HepG2 (cell line): Measurements from ENCODE around the gene PCSK5. TPM values are rescaled to one million over a fixed set of nuclear protein-coding genes. Genes with fewer than 3 reads are reported as not detected.

Experiments used
- ATAC-seq: fragments of 200-7000 bp; cut with Tn5 transposase; 3 replicates; pipeline ENCODE4 v1.9.1; 2020; ENCODE audit warnings: mild to moderate bottlenecking, moderate library complexity
- BruUV-seq: library from RNA; stranded (reverse); fragments of 400-500 nt; replicated peaks from 2 replicates; lab custom pipeline; 2021; lab: Mats Ljungman, UMichigan
- CTCF ChIA-PET: fragments of 300-600 bp; formaldehyde crosslinking; extraction: SDS; loops from one replicate; lab custom pipeline; 2021; ENCODE audit warnings: low total read pairs, inconsistent platforms, low intra/inter-chr PET ratio; lab: Yijun Ruan, JAX
- POLR2A ChIA-PET: fragments of 350-600 bp; sonication (Branson Sonifier 250); formaldehyde crosslinking; loops from one replicate; lab custom pipeline; 2020; ENCODE audit warnings: antibody characterized with exemption, inconsistent platforms; lab: Yijun Ruan, JAX
- DNase-seq: peaks from one replicate; pipeline ENCODE4 v3.0.0-alpha.2; 2015; ENCODE audit warnings: low spot score
- FAIRE-seq: peaks from 3 replicates; lab custom pipeline; 2011; peaks lifted over from hg19 to GRCh38; lab: Jason Lieb, UNC
- H2AFZ ChIP-seq: one replicate; pipeline ENCODE4 v1.6.1; 2011; ENCODE audit warnings: low read length, inconsistent platforms
- H3K27ac ChIP-seq: fragments of 300-600 bp; 3 replicates; pipeline ENCODE4 v1.8.0; 2011; ENCODE audit warnings: mixed run types, mild to moderate bottlenecking, mixed read lengths, low read length, inconsistent platforms; ENCODE audit not compliant: insufficient read depth; ENCODE audit errors: extremely low read length
- H3K27me3 ChIP-seq, 2 experiments: fragments of 200-600 bp in 1 of 2; 2 replicates in 1 of 2; 3 replicates in 1 of 2; pipeline versions ENCODE4 v1.6.0 to v1.8.0; 2011; ENCODE audit warnings: low read length in 2 of 2, mild to moderate bottlenecking in 2 of 2, moderate library complexity in 2 of 2, inconsistent platforms in 1 of 2; ENCODE audit not compliant: insufficient read depth in 2 of 2, control insufficient read depth in 1 of 2
- H3K36me3 ChIP-seq, 2 experiments: fragments of 200-600 bp in 1 of 2; replicated peaks in 1 of 2; 2 replicates in 1 of 2; 3 replicates in 1 of 2; pipeline versions ENCODE4 v1.5.1 to v1.8.0; 2011; ENCODE audit warnings: low read length in 2 of 2, inconsistent platforms in 1 of 2; ENCODE audit not compliant: insufficient read depth in 2 of 2, control insufficient read depth in 1 of 2
- H3K4me1 ChIP-seq: 2 replicates; pipeline ENCODE4 v1.5.1; 2012; ENCODE audit warnings: low read length, inconsistent platforms; ENCODE audit not compliant: insufficient read depth
- H3K4me2 ChIP-seq: 2 replicates; pipeline ENCODE4 v1.6.0; 2011; ENCODE audit warnings: low read depth, low read length, inconsistent platforms
- H3K4me3 ChIP-seq, 3 experiments: fragments of 200-600 bp in 1 of 3; sonication (generic), shearing (Covaris generic) in 1 of 3; replicated peaks in 1 of 3; 2 replicates each; pipeline ENCODE4 v1.5.1; 2011 to 2016; ENCODE audit warnings: low read length in 3 of 3, inconsistent platforms in 2 of 3, low read depth in 2 of 3, mild to moderate bottlenecking in 2 of 3, control low read depth in 1 of 3, mixed read lengths in 1 of 3; ENCODE audit not compliant: insufficient read depth in 1 of 3
- H3K79me2 ChIP-seq: one replicate; pipeline ENCODE4 v1.6.1; 2011; ENCODE audit warnings: low read length, inconsistent platforms; ENCODE audit not compliant: insufficient read depth
- H3K9ac ChIP-seq: 2 replicates; pipeline ENCODE4 v1.6.0; 2011; ENCODE audit warnings: mild to moderate bottlenecking, low read depth, low read length, inconsistent platforms; ENCODE audit not compliant: insufficient read depth
- H3K9me3 ChIP-seq: 2 replicates; pipeline ENCODE4 v1.5.1; 2012; ENCODE audit warnings: mild to moderate bottlenecking, low read length
- H4K20me1 ChIP-seq: 2 replicates; pipeline ENCODE4 v1.6.0; 2011; ENCODE audit warnings: inconsistent platforms, mild to moderate bottlenecking, low read length, moderate library complexity; ENCODE audit not compliant: insufficient read depth
- BHLHE40 ChIP-seq: IDR thresholded peaks from 2 replicates; pipeline ENCODE4 v1.6.1; 2011; ENCODE audit warnings: low read length, improper control_type of control experiment
- GPN1 ChIP-seq: sonication (generic); formaldehyde crosslinking; IDR thresholded peaks from 2 replicates; pipeline ENCODE4 v1.5.1; 2020; ENCODE audit warnings: missing genetic modification reagents, borderline replicate concordance
- NFE2L1 ChIP-seq: sonication (generic); formaldehyde crosslinking; IDR thresholded peaks from 2 replicates; pipeline ENCODE4 v1.4.0; 2020; ENCODE audit warnings: missing genetic modification reagents, mild to moderate bottlenecking, borderline replicate concordance
- POGZ ChIP-seq: sonication (generic); formaldehyde crosslinking; IDR thresholded peaks from 2 replicates; pipeline ENCODE4 v1.4.0; 2020; ENCODE audit warnings: mild to moderate bottlenecking, missing genetic modification reagents
- SMARCC2 ChIP-seq: fragments of 450-650 bp; IDR thresholded peaks from 2 replicates; pipeline ENCODE4 v1.6.1; 2017; ENCODE audit warnings: antibody characterized with exemption, mild to moderate bottlenecking
- ZFY ChIP-seq: sonication (generic); formaldehyde crosslinking; IDR thresholded peaks from 2 replicates; pipeline ENCODE4 v1.4.0; 2020; ENCODE audit warnings: missing genetic modification reagents
- ZNF264 ChIP-seq: sonication (generic); formaldehyde crosslinking; IDR thresholded peaks from 2 replicates; pipeline ENCODE4 v1.4.0; 2020; ENCODE audit warnings: missing genetic modification reagents
- ZNF878 ChIP-seq: sonication (generic); formaldehyde crosslinking; IDR thresholded peaks from 2 replicates; pipeline ENCODE4 v1.8.1; 2023; ENCODE audit warnings: mild to moderate bottlenecking, missing genetic modification reagents, moderate library complexity
- ZSCAN22 ChIP-seq: sonication (generic); formaldehyde crosslinking; IDR thresholded peaks from 2 replicates; pipeline ENCODE4 v1.4.0; 2020; ENCODE audit warnings: mild to moderate bottlenecking, missing genetic modification reagents
- ZSCAN25 ChIP-seq: sonication (generic); formaldehyde crosslinking; IDR thresholded peaks from 2 replicates; pipeline ENCODE4 v1.8.0; 2022; ENCODE audit warnings: mild to moderate bottlenecking, missing genetic modification reagents
- WGBS: methylation state at CpG from one replicate; pipeline ENCODE4 v1.1.6; 2017; ENCODE audit warnings: low lambda C conversion rate; 5-methylcytosine and 5-hydroxymethylcytosine counted together
- in situ Hi-C: cut with HindIII; loops from 2 replicates; pipeline ENCODE4 v1.10.0; 2017; ENCODE audit warnings: low pct_unique_long_range_greater_than_20kb; ENCODE audit not compliant: extremely low pct_ligation_motif_present
- intact Hi-C: fragments of 100-400 bp; cut with micrococcal nuclease; formaldehyde crosslinking; loops from one replicate; pipeline ENCODE4 v1.10.0; 2022; ENCODE audit not compliant: unreplicated experiment
- polyA plus RNA-seq, 8 experiments: library from polyadenylated mRNA; depleted of rRNA in 3 of 8; stranded (reverse) in 7 of 8; unstranded in 1 of 8; fragments of >200 nt; fragmentation: Illumina TruSeq in 4 of 8; extraction: Trizol in 4 of 8; gene quantifications; 2 replicates each; pipeline versions ENCODE4 v1.2.1 to v1.2.3, GENCODE V29; 2011 to 2016; ENCODE audit warnings: low read depth in 4 of 8, missing spikeins in 1 of 8, mixed read lengths in 1 of 8; ENCODE audit not compliant: insufficient read depth in 1 of 8
- total RNA-seq, 5 experiments: library from RNA; depleted of rRNA; stranded (reverse); fragments of >200 nt; fragmentation: Illumina TruSeq; extraction: Trizol; gene quantifications; 2 replicates each; pipeline ENCODE4 v1.2.3, GENCODE V29; 2016; ENCODE audit warnings: low read depth in 1 of 5
- TF ChIP-seq, protein P1 (sequence below): sonication (generic); formaldehyde crosslinking; IDR thresholded peaks from 2 replicates; pipeline ENCODE4 v1.5.0; 2020; ENCODE audit warnings: missing genetic modification reagents, mild to moderate bottlenecking, borderline replicate concordance

The PCSK5 gene
- total and polyA plus RNA-seq, 2 of the 13 experiments (the other 11 are each of a cell fraction or from before 2014, with no cell fraction given): 0.55 to 0.66 TPM

DNA sequence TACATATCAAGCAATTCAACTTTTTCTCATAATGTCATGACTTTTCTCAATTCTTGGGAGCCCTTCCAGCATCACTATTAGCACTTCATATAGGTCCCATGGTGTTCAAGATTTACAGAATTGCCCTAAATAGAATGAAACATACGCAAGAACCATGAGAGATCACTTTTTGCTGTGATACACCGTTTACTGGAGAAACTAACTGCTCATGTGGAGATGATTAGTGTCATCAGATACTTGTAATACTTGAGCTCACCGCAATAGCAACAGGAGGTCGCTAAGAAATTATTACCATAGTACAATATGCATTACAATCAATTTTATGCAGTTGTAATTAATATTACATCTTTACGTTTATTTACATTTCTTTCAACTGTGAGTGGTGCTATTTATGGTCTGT lies 4.8 kb upstream of the PCSK5 start:
- no peak for ATAC-seq
- Histone ChIP-seq H3K27ac (no peak overlapping the region), H3K4me1 (peaks cover 9% of the 10 kb centered on the region), H3K36me3 (no peaks in the 10 kb centered on the region), H3K4me2 (no peak overlapping the region), H2AFZ (no peak overlapping the region), H3K4me3 (no peak overlapping the region), H3K27me3 (peaks cover 0 to 10% of the 10 kb centered on the region in 2 experiments; a peak in 2 of 5 replicates), H3K9me3 (no peaks in the 10 kb centered on the region), H3K9ac (no peak overlapping the region), H3K79me2 (no peaks in the 10 kb centered on the region), H4K20me1 (no peaks in the 10 kb centered on the region)
- TF ChIP-seq GPN1: no peak
- TF ChIP-seq, protein P1, sequence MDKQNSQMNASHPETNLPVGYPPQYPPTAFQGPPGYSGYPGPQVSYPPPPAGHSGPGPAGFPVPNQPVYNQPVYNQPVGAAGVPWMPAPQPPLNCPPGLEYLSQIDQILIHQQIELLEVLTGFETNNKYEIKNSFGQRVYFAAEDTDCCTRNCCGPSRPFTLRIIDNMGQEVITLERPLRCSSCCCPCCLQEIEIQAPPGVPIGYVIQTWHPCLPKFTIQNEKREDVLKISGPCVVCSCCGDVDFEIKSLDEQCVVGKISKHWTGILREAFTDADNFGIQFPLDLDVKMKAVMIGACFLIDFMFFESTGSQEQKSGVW (CRISPR knock-in tag): no peak
- TF ChIP-seq ZNF878 (CRISPR knock-in tag): no peak
- no peak for TF ChIP-seq ZNF264
- TF ChIP-seq SMARCC2: no peak
- TF ChIP-seq ZFY (CRISPR knock-in tag): no peak
- TF ChIP-seq ZSCAN25 (CRISPR knock-in tag): no peak
- no peak for TF ChIP-seq BHLHE40
- TF ChIP-seq NFE2L1 (CRISPR knock-in tag): no peak
- no peak for TF ChIP-seq POGZ (CRISPR knock-in tag)
- TF ChIP-seq ZSCAN22: no peak
- POLR2A ChIA-PET: no interaction called here
- CTCF ChIA-PET: no interaction called here
- intact Hi-C loops: no loop called here
- in situ Hi-C loops: no loop called here
- no peak for FAIRE-seq
- 59% methylated on average over 5 of the region's 5 CpGs for WGBS
- no TSS peak for BruUV-seq
- DNase-seq: no peak
